Pancreas (tissue), 10 donors: ENCODE results near the gene ANKRD12. TPM values are rescaled to one million over a fixed set of nuclear protein-coding genes. Genes with fewer than 3 reads are reported as not detected.

ENCODE experiments used
- ATAC-seq, 4 donors: fragments of 200-7000 bp; cut with Tn5 transposase; one replicate each; pipeline versions ENCODE4 v1.8.0 to v1.9.1; 2020; ENCODE audit warnings: mild to moderate bottlenecking in 4 of 4, moderate library complexity in 4 of 4
- DNase-seq, 6 donors: peaks; one replicate each; pipeline ENCODE4 v3.0.0-alpha.2; 2020
- FAIRE-seq: peaks from 2 replicates; lab custom pipeline; 2012; peaks lifted over from hg19 to GRCh38; lab: Jason Lieb, UNC
- H3K27ac ChIP-seq, 4 donors: fragments of 200-600 bp; sonication (generic); 1 replicate in 3 of 4; 2 replicates in 1 of 4; pipeline versions ENCODE4 v1.5.0 to v1.8.0; 2020
- H3K27me3 ChIP-seq, 4 donors: fragments of 200-600 bp; one replicate each; pipeline ENCODE4 v1.8.0; 2021
- H3K36me3 ChIP-seq, 3 donors: fragments of 200-600 bp; sonication (generic) in 1 of 3; one replicate each; pipeline versions ENCODE4 v1.5.0 to v1.8.0; 2020 to 2021
- H3K4me1 ChIP-seq, 3 donors: fragments of 200-600 bp; one replicate each; pipeline ENCODE4 v1.8.0; 2021
- H3K4me3 ChIP-seq, 4 donors: fragments of 200-600 bp; sonication (generic) in 2 of 4; one replicate each; pipeline versions ENCODE4 v1.5.0 to v1.8.0; 2020 to 2021
- H3K9me3 ChIP-seq, 4 donors: fragments of 200-600 bp; one replicate each; pipeline ENCODE4 v1.8.0; 2021
- WGBS, 2 donors: extraction: QIAGEN DNeasy Blood & Tissue Kit; methylation state at CpG; one replicate each; pipeline ENCODE4 v1.1.7; 2013; 5-methylcytosine and 5-hydroxymethylcytosine counted together
- intact Hi-C, 3 donors: fragments of 100-400 bp; cut with DNase I; formaldehyde crosslinking; loops; one replicate each; pipeline versions ENCODE4 v1.11.1 to v1.14.2; 2022
- polyA plus RNA-seq, 2 donors: library from polyadenylated mRNA; stranded (reverse); fragments of 200-250 nt; gene quantifications; one replicate each; pipeline ENCODE4 v1.2.3, GENCODE V29; 2013
- total RNA-seq, 6 donors: library from RNA; stranded (reverse); fragmentation: NEBNext Ultra II Directional in 4 of 6; extraction: Animal tissue kit (Norgen Biotek cat#: 25700) in 4 of 6; gene quantifications; one replicate each; pipeline versions ENCODE4 v1.2.1 to v1.2.4, GENCODE V29; 2021 to 2023
- TF ChIP-seq, protein P1 (sequence below), 4 donors: fragments of 200-600 bp; sonication (generic) in 3 of 4; IDR thresholded peaks; one replicate each; pipeline versions ENCODE4 v1.5.0 to v1.8.0; 2021; ENCODE audit warnings: antibody characterized with exemption in 4 of 4
- donor health status: healthy with polysubstance abuse.
- donor health status: DM: no; HTN: no; CAD: no; lungs with moderate emphysema.
- donor health status: DM: no; HTN: no; CAD: no.
- donor health status: control.
- donor health status: control.
- donor health status: Bipolar disorder and iron deficiency.
- donor health status: DM: yes; HTN: yes; CAD: no.
- donor health status: DM: no; HTN: no; CAD: no.
- donor health status: DM: no; HTN: no; CAD: no.
- donor health status: DM: yes; HTN: yes; CAD: no.

ANKRD12 gene
- total and polyA plus RNA-seq, 8 donors: 14.5 to 51.7 (median 27.3) TPM

- WGBS, 2 donors: 94 to 97% methylated on average over 2 of the region's 2 CpGs
- TF ChIP-seq, protein P1, sequence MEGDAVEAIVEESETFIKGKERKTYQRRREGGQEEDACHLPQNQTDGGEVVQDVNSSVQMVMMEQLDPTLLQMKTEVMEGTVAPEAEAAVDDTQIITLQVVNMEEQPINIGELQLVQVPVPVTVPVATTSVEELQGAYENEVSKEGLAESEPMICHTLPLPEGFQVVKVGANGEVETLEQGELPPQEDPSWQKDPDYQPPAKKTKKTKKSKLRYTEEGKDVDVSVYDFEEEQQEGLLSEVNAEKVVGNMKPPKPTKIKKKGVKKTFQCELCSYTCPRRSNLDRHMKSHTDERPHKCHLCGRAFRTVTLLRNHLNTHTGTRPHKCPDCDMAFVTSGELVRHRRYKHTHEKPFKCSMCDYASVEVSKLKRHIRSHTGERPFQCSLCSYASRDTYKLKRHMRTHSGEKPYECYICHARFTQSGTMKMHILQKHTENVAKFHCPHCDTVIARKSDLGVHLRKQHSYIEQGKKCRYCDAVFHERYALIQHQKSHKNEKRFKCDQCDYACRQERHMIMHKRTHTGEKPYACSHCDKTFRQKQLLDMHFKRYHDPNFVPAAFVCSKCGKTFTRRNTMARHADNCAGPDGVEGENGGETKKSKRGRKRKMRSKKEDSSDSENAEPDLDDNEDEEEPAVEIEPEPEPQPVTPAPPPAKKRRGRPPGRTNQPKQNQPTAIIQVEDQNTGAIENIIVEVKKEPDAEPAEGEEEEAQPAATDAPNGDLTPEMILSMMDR (IDR thresholded peaks at IDR 0.05): no peak
- Histone ChIP-seq H3K36me3 (peaks cover 0 to 19% (median 0%) of the 10 kb centered on the region in 3 donors), H3K4me3 (no peak overlapping the region), H3K9me3 (no peaks in the 10 kb centered on the region), H3K27me3 (no peaks in the 10 kb centered on the region), H3K27ac (no peak overlapping the region), H3K4me1 (no peaks in the 10 kb centered on the region)
- no peak for FAIRE-seq
- no peak for ATAC-seq
- no peak for DNase-seq
- intact Hi-C loops: no loop called here
Measured at GRCh38 chr18:9273221-9273620, 136.6 kb downstream of the ANKRD12 start.

GRCh38 chr18:9275890-9276289 is 139.3 kb downstream of the ANKRD12 start:
- Histone ChIP-seq H3K27me3 (no peaks in the 10 kb centered on the region), H3K36me3 (peaks cover 0 to 33% (median 3%) of the 10 kb centered on the region in 3 donors), H3K9me3 (no peaks in the 10 kb centered on the region), H3K4me3 (no peak overlapping the region), H3K4me1 (no peaks in the 10 kb centered on the region), H3K27ac (no peak overlapping the region)
- no peak for DNase-seq
- 93 to 100% methylated on average over 1 of the region's 1 CpG for WGBS, 2 donors
- ATAC-seq: no peak
- no peak for FAIRE-seq
- intact Hi-C loops: no loop called here
- TF ChIP-seq, protein P1 (IDR thresholded peaks at IDR 0.05): no peak

DNA sequence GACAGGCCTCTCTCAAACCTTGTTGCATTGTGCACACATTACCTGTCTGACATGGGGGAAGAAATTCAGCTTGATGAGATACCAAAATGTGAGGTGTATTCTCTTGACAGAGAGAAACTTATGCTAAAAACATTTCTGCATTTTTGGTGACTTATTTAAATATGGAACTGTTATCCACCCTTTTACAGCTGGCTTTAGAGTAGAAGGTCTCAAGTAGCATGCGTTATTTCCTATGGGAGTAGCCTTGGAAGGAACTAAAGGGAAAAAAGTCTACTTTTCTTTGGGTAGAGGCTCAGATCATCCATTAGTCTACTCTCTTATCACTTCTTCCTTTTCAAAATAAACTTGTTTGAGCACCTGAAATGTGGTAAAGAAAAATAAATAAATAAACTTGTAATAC is 141.4 kb downstream of the ANKRD12 start:
- no peaks in the 10 kb centered on the region for H3K27me3 ChIP-seq
- no peak overlapping the region for H3K27ac ChIP-seq
- intact Hi-C loops: no loop called here
- DNase-seq (no peak), FAIRE-seq (no peak), ATAC-seq (no peak)
- H3K4me1 ChIP-seq: no peaks in the 10 kb centered on the region
- no peak overlapping the region for H3K4me3 ChIP-seq
- TF ChIP-seq, protein P1 (IDR thresholded peaks at IDR 0.05): no peak
- WGBS, 2 donors: 92 to 94% methylated on average over 1 of the region's 1 CpG
- H3K9me3 ChIP-seq: no peaks in the 10 kb centered on the region
- H3K36me3 ChIP-seq: peaks cover 0 to 25% (median 3%) of the 10 kb centered on the region in 3 donors

- Histone ChIP-seq H3K36me3 (peaks cover 0 to 18% (median 3%) of the 10 kb centered on the region in 3 donors), H3K27ac (no peak overlapping the region), H3K4me1 (no peaks in the 10 kb centered on the region), H3K9me3 (no peaks in the 10 kb centered on the region), H3K27me3 (no peaks in the 10 kb centered on the region), H3K4me3 (no peak overlapping the region)
- WGBS, 2 donors: 87 to 94% methylated on average over 5 of the region's 5 CpGs
- DNase-seq: no peak
- FAIRE-seq: no peak
- TF ChIP-seq, protein P1 (IDR thresholded peaks at IDR 0.05): no peak
- intact Hi-C loops: no loop called here
- ATAC-seq: no peak
Measured at GRCh38 chr18:9280849-9281248, 144.3 kb downstream of the ANKRD12 start.

- DNase-seq (no peak), ATAC-seq (no peak), FAIRE-seq (no peak)
- H3K27ac ChIP-seq: no peak overlapping the region
- no peaks in the 10 kb centered on the region for H3K9me3 ChIP-seq
- intact Hi-C loops: no loop called here
- WGBS, 2 donors: 96 to 97% methylated on average over 1 of the region's 1 CpG
- TF ChIP-seq, protein P1 (IDR thresholded peaks at IDR 0.05): no peak
- H3K4me1 ChIP-seq: no peaks in the 10 kb centered on the region
- H3K4me3 ChIP-seq: no peak overlapping the region
- H3K27me3 ChIP-seq: no peaks in the 10 kb centered on the region
- H3K36me3 ChIP-seq: peaks cover 0 to 18% (median 3%) of the 10 kb centered on the region in 3 donors
Measured at GRCh38 chr18:9281780-9282179, 145.2 kb downstream of the ANKRD12 start.
